Peyer's patch (tissue), 4 donors: Measurements from ENCODE around the gene EVL.
"Not testable (repeated sequence)": the region's sequence is repeated elsewhere in the genome, so short reads cannot be mapped to it uniquely, and the experiment has no call there.

Experiments used
- POLR2A ChIP-seq, 2 donors: fragments of 450-650 bp; IDR thresholded peaks; one replicate each; pipeline ENCODE4 v1.5.1; 2017; ENCODE audit warnings: antibody characterized with exemption in 2 of 2, mild to moderate bottlenecking in 2 of 2, moderate library complexity in 2 of 2
- TF ChIP-seq, protein P1 (sequence below), 6 experiments: fragments of 450-650 bp in 4 of 6; fragments of 200-600 bp in 2 of 6; sonication (generic) in 1 of 6; IDR thresholded peaks; one replicate each; pipeline ENCODE4 v1.5.1; 2017 to 2019; ENCODE audit warnings: antibody characterized with exemption in 6 of 6, mild to moderate bottlenecking in 3 of 6, moderate library complexity in 1 of 6

DNA sequence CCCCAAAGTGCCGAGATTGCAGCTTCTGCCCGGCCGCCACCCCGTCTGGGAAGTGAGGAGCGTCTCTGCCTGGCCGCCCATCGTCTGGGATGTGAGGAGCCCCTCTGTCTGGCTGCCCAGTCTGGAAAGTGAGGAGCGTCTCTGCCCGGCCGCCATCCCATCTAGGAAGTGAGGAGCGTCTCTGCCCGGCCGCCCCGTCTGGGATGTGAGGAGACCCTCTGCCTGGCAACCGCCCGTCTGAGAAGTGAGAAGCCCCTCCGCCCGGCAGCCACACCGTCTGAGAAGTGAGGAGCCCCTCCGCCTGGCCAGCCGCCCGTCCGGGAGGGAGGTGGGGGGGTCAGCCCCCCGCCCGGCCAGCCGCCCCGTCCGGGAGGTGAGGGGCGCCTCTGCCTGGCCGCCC is 115.4 kb downstream of the EVL start:
- TF ChIP-seq, protein P1, sequence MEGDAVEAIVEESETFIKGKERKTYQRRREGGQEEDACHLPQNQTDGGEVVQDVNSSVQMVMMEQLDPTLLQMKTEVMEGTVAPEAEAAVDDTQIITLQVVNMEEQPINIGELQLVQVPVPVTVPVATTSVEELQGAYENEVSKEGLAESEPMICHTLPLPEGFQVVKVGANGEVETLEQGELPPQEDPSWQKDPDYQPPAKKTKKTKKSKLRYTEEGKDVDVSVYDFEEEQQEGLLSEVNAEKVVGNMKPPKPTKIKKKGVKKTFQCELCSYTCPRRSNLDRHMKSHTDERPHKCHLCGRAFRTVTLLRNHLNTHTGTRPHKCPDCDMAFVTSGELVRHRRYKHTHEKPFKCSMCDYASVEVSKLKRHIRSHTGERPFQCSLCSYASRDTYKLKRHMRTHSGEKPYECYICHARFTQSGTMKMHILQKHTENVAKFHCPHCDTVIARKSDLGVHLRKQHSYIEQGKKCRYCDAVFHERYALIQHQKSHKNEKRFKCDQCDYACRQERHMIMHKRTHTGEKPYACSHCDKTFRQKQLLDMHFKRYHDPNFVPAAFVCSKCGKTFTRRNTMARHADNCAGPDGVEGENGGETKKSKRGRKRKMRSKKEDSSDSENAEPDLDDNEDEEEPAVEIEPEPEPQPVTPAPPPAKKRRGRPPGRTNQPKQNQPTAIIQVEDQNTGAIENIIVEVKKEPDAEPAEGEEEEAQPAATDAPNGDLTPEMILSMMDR (IDR thresholded peaks at IDR 0.05), result not testable (repeated sequence)
- TF ChIP-seq POLR2A (IDR thresholded peaks at IDR 0.05), result not testable (repeated sequence)
